K562 (cell line): Measurements from ENCODE around the gene NHSL2.

Experiments used
- CTCF ChIP-seq, 3 experiments: IDR thresholded peaks in 2 of 3; conservative IDR thresholded peaks in 1 of 3; 2 replicates each; pipeline ENCODE4 v1.5.1; 2011 to 2012; ENCODE audit warnings: low read length in 3 of 3, mild to moderate bottlenecking in 3 of 3, control low read depth in 2 of 3, improper control_type of control experiment in 1 of 3, inconsistent platforms in 1 of 3, low read depth in 1 of 3, mixed read lengths in 1 of 3, moderate library complexity in 1 of 3; ENCODE audit not compliant: insufficient read depth in 2 of 3
- PKNOX1 ChIP-seq: fragments of 450-650 bp; IDR thresholded peaks from 2 replicates; pipeline ENCODE4 v1.6.1; 2016
- ZZZ3 ChIP-seq: fragments of 450-650 bp; IDR thresholded peaks from 2 replicates; pipeline ENCODE4 v1.6.1; 2016; ENCODE audit warnings: antibody characterized with exemption, mild to moderate bottlenecking, moderate library complexity

GRCh38 chrX:72201836-72202536 lies 291.3 kb downstream of the NHSL2 start:
- TF ChIP-seq PKNOX1 (no peak), CTCF (IDR thresholded peaks at IDR 0.05 in 2 of 3, conservative IDR thresholded peaks at IDR 0.05 in 1 of 3; ENCODE audit: insufficient read depth in 2 of 3, low read depth in 1 of 3, low read length in 3 of 3) (no peak), ZZZ3 (no peak)
